Stimulated activated memory B cell treated with anti-CD40 and anti-IgM and Interleukin-4, amounts not matched to agents 10 μg/mL and 1 μg/mL and 100 μg/mL, for 72 hours (primary cell): Measurements from ENCODE around the gene UGT1A10.

Experiments
- ATAC-seq: fragments of 150-1000 bp; cut with Tn5 transposase; 2 replicates; pipeline ENCODE4 v1.10.0; 2021
- H3K27ac Mint-ChIP-seq: one replicate; pipeline ENCODE4 v1.8.0; 2022; ENCODE audit warnings: mild to moderate bottlenecking, mixed read lengths
- H3K27me3 Mint-ChIP-seq: one replicate; pipeline ENCODE4 v1.8.0; 2022; ENCODE audit warnings: mixed read lengths
- H3K36me3 Mint-ChIP-seq: one replicate; pipeline ENCODE4 v1.8.0; 2022; ENCODE audit warnings: mixed read lengths
- H3K4me1 Mint-ChIP-seq: one replicate; pipeline ENCODE4 v1.8.0; 2022; ENCODE audit warnings: mixed read lengths
- H3K4me3 Mint-ChIP-seq: one replicate; pipeline ENCODE4 v1.8.0; 2022; ENCODE audit warnings: mild to moderate bottlenecking, moderate library complexity, mixed read lengths
- H3K9me3 Mint-ChIP-seq: one replicate; pipeline ENCODE4 v1.8.0; 2022; ENCODE audit warnings: mixed read lengths

The UGT1A10 gene

DNA sequence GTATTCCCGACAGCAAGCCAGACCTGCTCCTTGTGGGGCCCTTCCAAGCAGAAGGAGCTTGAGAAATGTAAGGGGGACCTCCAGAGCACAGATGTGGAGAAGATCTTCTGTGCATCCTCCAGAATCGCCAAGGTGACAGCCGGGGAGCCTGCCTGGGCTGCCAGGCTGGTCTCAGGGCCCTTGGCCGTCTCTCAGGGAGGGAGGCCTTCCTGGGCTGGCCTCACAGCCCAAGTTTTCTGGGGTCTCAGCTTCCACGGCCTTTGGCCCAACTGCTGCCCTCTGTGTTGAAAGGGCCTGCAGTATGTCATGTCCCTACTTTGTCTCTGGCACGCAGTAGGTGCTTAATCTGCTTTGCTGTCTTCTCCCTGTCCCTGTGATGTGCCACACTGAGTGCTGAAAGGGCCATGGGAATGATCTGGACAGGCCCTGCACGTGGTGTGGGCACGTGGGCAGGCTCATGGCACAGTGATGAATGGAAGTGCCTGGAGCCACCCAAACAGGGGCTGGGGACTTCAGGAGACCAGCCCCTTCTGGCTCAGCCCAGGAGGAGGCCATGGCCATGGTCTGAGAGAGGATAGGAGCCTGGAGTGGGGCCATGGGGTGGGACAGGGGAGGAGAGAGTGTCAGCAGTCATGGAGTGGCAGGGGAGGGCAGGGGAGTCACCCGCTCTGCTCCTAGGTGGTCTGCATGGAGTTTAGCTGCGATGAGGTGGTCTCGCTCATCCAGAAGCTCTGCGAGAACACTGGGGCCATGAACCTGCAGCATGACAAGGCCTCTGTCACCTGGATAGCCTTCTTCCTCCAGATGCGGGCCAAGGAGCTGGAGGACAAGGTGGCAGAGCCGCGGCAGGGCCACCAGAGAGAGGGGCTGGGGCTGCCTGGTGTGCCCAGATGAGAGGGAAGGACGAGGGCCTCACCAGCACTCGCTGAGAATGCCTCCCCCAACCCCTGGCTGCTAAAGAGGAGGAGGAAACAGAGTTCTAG lies 182.7 kb downstream of the UGT1A10 start:
- H3K9me3 Mint-ChIP-seq: no peaks in the 10 kb centered on the region
- peaks cover 39% of the 10 kb centered on the region for H3K27me3 Mint-ChIP-seq

DNA sequence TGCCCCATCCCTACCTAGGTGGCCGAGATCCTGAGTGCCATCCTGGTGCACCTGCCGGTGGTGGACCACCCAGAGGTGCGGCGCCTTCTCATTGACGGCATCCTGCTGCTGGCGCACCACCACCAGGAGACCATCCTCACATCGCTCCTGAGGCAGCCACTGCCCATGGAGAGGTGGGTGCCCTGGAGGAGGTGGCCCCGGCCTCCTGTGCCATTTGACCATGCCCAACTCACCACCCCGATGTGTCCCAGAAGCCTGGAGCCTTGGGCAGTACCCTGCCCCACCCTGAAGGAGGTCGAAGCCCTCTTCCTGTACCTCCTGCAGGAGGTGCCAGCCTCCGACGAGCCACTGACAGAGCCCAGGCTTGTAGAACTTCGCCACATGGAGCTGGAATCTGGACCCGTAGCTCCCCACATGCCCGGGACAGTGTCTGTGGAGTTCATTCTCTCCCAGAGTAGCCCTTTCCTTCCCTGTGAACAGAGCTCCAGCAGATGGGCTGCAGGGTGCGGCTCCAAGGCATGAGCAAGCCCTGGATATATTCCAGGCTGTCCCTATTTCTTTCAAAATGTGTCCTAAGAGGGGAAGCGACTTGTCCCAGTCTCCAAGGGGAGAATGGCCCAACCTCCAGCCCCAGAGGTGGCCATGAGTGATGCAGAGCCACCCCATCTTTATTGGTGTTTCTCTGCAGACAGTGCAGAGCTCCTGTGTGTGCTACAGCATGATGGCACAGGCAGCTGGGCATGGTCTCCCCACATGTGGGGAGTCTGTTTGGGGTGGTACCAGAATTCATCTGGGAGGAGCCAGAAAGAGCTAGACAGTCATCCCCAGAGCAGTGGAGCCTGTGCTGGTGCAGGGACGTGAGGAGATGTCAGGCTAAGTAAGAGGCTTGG lies 183.9 kb downstream of the UGT1A10 start:
- H3K36me3 Mint-ChIP-seq: no peaks in the 10 kb centered on the region
- no peaks in the 10 kb centered on the region for H3K9me3 Mint-ChIP-seq
- H3K27ac Mint-ChIP-seq: no peak overlapping the region
- ATAC-seq: no peak
- no peaks in the 10 kb centered on the region for H3K4me1 Mint-ChIP-seq
- peaks cover 39% of the 10 kb centered on the region for H3K27me3 Mint-ChIP-seq
- H3K4me3 Mint-ChIP-seq: no peak overlapping the region

More for the DNA sequence above, 182.7 kb downstream of the UGT1A10 start:
- H3K4me3 Mint-ChIP-seq: no peak overlapping the region
- ATAC-seq: no peak
- no peaks in the 10 kb centered on the region for H3K36me3 Mint-ChIP-seq
- H3K4me1 Mint-ChIP-seq: no peaks in the 10 kb centered on the region
- H3K27ac Mint-ChIP-seq: no peak overlapping the region

DNA sequence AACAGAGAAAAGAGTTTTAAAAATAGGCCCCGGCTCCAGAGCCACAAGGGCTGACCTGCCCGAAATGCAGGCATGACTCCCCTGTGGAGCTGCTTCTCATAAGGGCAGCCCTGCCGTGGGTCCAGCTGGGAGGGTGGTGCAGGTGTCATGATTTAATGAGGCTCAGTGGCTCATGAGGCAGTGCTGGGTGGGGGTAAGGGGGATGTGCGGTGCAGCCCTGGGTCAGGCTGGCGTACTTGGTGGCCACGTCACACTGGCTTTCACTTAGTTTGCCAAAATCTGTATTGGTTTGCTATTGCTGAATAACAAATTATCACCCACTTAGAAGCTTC lies 184.5 kb downstream of the UGT1A10 start:
- Mint-ChIP-seq H3K4me3 (no peak overlapping the region), H3K9me3 (no peaks in the 10 kb centered on the region), H3K36me3 (no peaks in the 10 kb centered on the region), H3K27me3 (peaks cover 39% of the 10 kb centered on the region), H3K4me1 (no peaks in the 10 kb centered on the region), H3K27ac (no peak overlapping the region)
- no peak for ATAC-seq

DNA sequence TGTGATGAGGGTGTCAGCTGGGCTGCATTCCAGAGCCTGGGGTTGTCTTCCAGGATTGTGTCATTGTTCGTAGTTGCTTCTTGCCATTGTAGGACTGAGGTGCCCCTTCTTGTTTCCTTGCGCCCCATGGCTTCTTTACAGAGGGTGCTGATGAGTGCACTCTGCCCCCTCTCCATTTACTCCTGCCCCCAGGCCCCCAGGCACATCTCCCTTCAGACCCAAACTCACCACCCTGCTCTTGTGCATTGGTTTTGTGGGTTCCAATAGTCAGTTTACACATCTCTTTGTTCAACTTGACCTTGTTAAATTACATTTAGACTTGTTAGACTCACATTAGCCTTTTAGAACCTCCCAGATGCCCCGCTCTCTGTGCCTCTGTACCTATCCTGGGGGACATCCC lies 184.9 kb downstream of the UGT1A10 start:
- Mint-ChIP-seq H3K4me1 (no peaks in the 10 kb centered on the region), H3K27ac (no peak overlapping the region), H3K27me3 (peaks cover 39% of the 10 kb centered on the region), H3K36me3 (no peaks in the 10 kb centered on the region), H3K9me3 (no peaks in the 10 kb centered on the region), H3K4me3 (no peak overlapping the region)
- no peak for ATAC-seq

DNA sequence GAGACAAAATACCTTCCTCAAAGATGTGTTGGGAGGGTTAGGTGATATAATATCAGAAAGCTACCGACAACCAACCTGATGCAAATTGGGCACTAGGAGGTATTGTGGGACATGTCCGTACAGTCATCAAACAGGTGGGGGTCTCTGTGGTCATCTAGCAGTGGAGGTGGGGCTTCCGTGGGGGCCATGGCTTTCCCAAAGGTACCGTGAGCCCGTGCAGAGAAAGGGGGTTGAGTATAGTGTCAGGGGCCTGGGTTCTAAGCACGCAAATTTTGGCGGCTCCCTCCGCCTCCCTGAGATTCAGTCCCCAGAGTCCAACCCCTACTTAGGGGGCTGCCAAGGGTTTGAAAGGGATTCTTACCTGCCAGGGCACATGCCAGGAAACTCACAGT lies 185.5 kb downstream of the UGT1A10 start:
- no peaks in the 10 kb centered on the region for H3K4me1 Mint-ChIP-seq
- H3K27me3 Mint-ChIP-seq: peaks cover 39% of the 10 kb centered on the region
- no peak overlapping the region for H3K27ac Mint-ChIP-seq
- H3K9me3 Mint-ChIP-seq: no peaks in the 10 kb centered on the region
- H3K4me3 Mint-ChIP-seq: no peak overlapping the region
- ATAC-seq: no peak
- H3K36me3 Mint-ChIP-seq: no peaks in the 10 kb centered on the region

DNA sequence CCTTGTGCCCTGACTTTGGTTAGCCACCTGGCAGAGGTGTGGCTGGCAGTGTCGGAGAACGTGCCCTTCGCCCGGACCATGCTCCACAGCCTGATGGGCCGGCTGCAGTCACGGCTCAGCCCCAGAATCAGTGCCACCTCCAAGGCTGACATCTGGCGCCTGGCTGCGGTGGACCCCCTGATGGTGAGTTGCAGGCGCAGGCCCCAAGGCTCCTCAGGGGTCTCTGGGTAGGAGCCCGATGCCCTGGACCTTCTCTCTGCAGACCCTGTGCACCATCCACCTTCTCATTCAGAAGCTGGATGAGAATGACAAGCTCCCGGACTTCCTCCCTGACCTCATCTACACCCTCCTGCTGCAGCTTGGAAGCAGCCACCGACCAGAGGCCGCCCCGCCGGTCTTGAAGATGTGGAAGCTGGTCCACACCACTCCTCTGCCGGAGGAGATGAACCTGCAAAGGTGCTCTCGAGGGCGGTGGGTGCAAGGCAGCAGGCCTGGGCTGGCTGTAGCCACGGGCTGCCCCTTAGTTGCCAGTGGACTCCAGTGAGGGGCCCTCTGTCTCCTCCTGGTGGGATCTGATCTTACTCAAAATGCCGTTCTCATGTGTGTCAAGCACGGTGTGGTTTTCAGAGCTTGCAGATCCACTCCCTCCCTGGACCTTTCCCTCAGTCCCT lies 186.0 kb downstream of the UGT1A10 start:
- H3K36me3 Mint-ChIP-seq: no peaks in the 10 kb centered on the region
- no peaks in the 10 kb centered on the region for H3K4me1 Mint-ChIP-seq
- H3K9me3 Mint-ChIP-seq: no peaks in the 10 kb centered on the region
- H3K27ac Mint-ChIP-seq: no peak overlapping the region
- no peak overlapping the region for H3K4me3 Mint-ChIP-seq
- H3K27me3 Mint-ChIP-seq: peaks cover 34% of the 10 kb centered on the region
- no peak for ATAC-seq
